HEK293 (cell line): ENCODE measurements around the gene TMEM63B.
"Not testable (repeated sequence)": the region's sequence is repeated elsewhere in the genome, so short reads cannot be mapped to it uniquely, and the experiment has no call there.

Experiments
- CTCF ChIP-seq: fragments of 450-650 bp; formaldehyde crosslinking; IDR thresholded peaks from 2 replicates; pipeline ENCODE4 v1.5.1; 2016; ENCODE audit warnings: missing biosample characterization, missing genetic modification characterization
- OVOL3 ChIP-seq: fragments of 450-650 bp; formaldehyde crosslinking; IDR thresholded peaks from 2 replicates; pipeline ENCODE4 v1.5.1; 2016; ENCODE audit warnings: missing biosample characterization, missing genetic modification characterization
- ZBTB1 ChIP-seq: fragments of 450-650 bp; formaldehyde crosslinking; IDR thresholded peaks from 2 replicates; pipeline ENCODE4 v1.5.1; 2016; ENCODE audit warnings: missing biosample characterization, missing genetic modification characterization
- ZNF140 ChIP-seq: fragments of 450-650 bp; formaldehyde crosslinking; IDR thresholded peaks from 2 replicates; pipeline ENCODE4 v1.5.1; 2016; ENCODE audit warnings: missing biosample characterization, missing genetic modification characterization
- ZNF37A ChIP-seq: fragments of 450-650 bp; IDR thresholded peaks from 2 replicates; pipeline ENCODE4 v1.5.1; 2018; ENCODE audit warnings: missing biosample characterization, missing genetic modification characterization
- ZNF423 ChIP-seq: fragments of 450-650 bp; formaldehyde crosslinking; IDR thresholded peaks from 2 replicates; pipeline ENCODE4 v1.5.1; 2016; ENCODE audit warnings: missing biosample characterization, missing genetic modification characterization
- ZNF544 ChIP-seq: fragments of 450-650 bp; formaldehyde crosslinking; IDR thresholded peaks from 2 replicates; pipeline ENCODE4 v1.5.0; 2017; ENCODE audit warnings: missing biosample characterization, missing genetic modification characterization
- ZSCAN18 ChIP-seq: fragments of 450-650 bp; formaldehyde crosslinking; IDR thresholded peaks from 2 replicates; pipeline ENCODE4 v1.5.1; 2016; ENCODE audit warnings: missing biosample characterization, missing genetic modification characterization

GRCh38 chr6:44095243-44095623, 32.1 kb upstream of the TMEM63B start:
- TF ChIP-seq ZNF544; CTCF (tag by site-specific recombination); OVOL3 (tag by site-specific recombination); ZNF140 (tag by site-specific recombination); ZNF423 (tag by site-specific recombination); ZBTB1; ZSCAN18; ZNF37A: not testable (repeated sequence)
